H1 (cell line): ENCODE results near the gene RECK. TPM values are rescaled to one million over a fixed set of nuclear protein-coding genes. Genes with fewer than 3 reads are reported as not detected.
"Not testable (repeated sequence)": the region's sequence is repeated elsewhere in the genome, so short reads cannot be mapped to it uniquely, and the experiment has no call there.

Experiments
- CTCF ChIA-PET: fragments of 300-600 bp; sonication (Branson Sonifier 250); formaldehyde crosslinking; loops from one replicate; lab custom pipeline; 2021; ENCODE audit not compliant: partially characterized antibody; lab: Charles Lee
- POLR2A ChIA-PET: fragments of 300-600 bp; sonication (Branson Sonifier 250); formaldehyde crosslinking; loops from one replicate; lab custom pipeline; 2021; ENCODE audit warnings: inconsistent platforms; ENCODE audit not compliant: partially characterized antibody; lab: Charles Lee
- DNase-seq, 2 experiments: peaks; one replicate each; pipeline versions ENCODE4 v3.0.0 to v3.0.0-alpha.2; 2010 to 2022; ENCODE audit warnings: low spot score in 2 of 2, low read depth in 1 of 2, mixed read lengths in 1 of 2
- FAIRE-seq: peaks from 2 replicates; lab custom pipeline; 2011; peaks lifted over from hg19 to GRCh38; lab: Jason Lieb, UNC
- H2AFZ ChIP-seq: 2 replicates; pipeline ENCODE4 v1.8.1; 2012; ENCODE audit warnings: low read length, inconsistent platforms
- H2AK5ac ChIP-seq: 2 replicates; pipeline ENCODE4 v1.6.1; 2013; ENCODE audit warnings: low read depth, low read length
- H2BK120ac ChIP-seq: replicated peaks from 2 replicates; pipeline ENCODE3; 2013; ENCODE audit warnings: low read depth, low read length, inconsistent platforms
- H2BK12ac ChIP-seq: 2 replicates; pipeline ENCODE4 v1.6.1; 2013; ENCODE audit warnings: low read depth, low read length
- H2BK15ac ChIP-seq: 2 replicates; pipeline ENCODE4 v1.6.1; 2013; ENCODE audit warnings: low read length
- H2BK20ac ChIP-seq: 2 replicates; pipeline ENCODE4 v1.6.1; 2013; ENCODE audit warnings: low read length
- H2BK5ac ChIP-seq: 2 replicates; pipeline ENCODE4 v1.6.1; 2013; ENCODE audit warnings: low read depth, low read length
- H3K14ac ChIP-seq: 2 replicates; pipeline ENCODE4 v1.6.1; 2013; ENCODE audit warnings: inconsistent platforms; ENCODE audit not compliant: insufficient read length
- H3K18ac ChIP-seq: 2 replicates; pipeline ENCODE4 v1.6.1; 2013; ENCODE audit warnings: low read length; ENCODE audit errors: extremely low read depth
- H3K23ac ChIP-seq: 2 replicates; pipeline ENCODE4 v1.6.1; 2013; ENCODE audit warnings: inconsistent platforms; ENCODE audit not compliant: insufficient read length
- H3K23me2 ChIP-seq: 2 replicates; pipeline ENCODE4 v1.6.1; 2013; ENCODE audit warnings: low read depth, low read length
- H3K27ac ChIP-seq: 2 replicates; pipeline ENCODE4 v1.6.1; 2011; ENCODE audit warnings: low read depth, low read length, inconsistent platforms
- H3K27me3 ChIP-seq, 4 experiments: replicated peaks in 1 of 4; 1 replicate in 1 of 4; 2 replicates in 3 of 4; pipeline versions ENCODE4 v1.6.1 to v1.8.1; 2011 to 2013; ENCODE audit warnings: low read length in 3 of 4, mild to moderate bottlenecking in 3 of 4, inconsistent platforms in 2 of 4, mixed read lengths in 2 of 4, moderate library complexity in 1 of 4; ENCODE audit not compliant: control insufficient read depth in 3 of 4, insufficient read depth in 3 of 4; ENCODE audit errors: extremely low read depth in 1 of 4
- H3K36me3 ChIP-seq, 4 experiments: 2 replicates each; pipeline versions ENCODE4 v1.6.1 to v1.8.1; 2011 to 2013; ENCODE audit warnings: mild to moderate bottlenecking in 4 of 4, low read length in 3 of 4, moderate library complexity in 2 of 4, control low read depth in 1 of 4, inconsistent platforms in 1 of 4; ENCODE audit not compliant: insufficient read depth in 4 of 4, control insufficient read depth in 2 of 4
- H3K4ac ChIP-seq: replicated peaks from 2 replicates; pipeline ENCODE3; 2013; ENCODE audit warnings: low read length, low read depth, mixed read lengths, inconsistent platforms; ENCODE audit not compliant: insufficient read length
- H3K4me1 ChIP-seq, 4 experiments: replicated peaks in 1 of 4; 1 replicate in 1 of 4; 2 replicates in 3 of 4; pipeline versions ENCODE4 v1.6.1 to v1.8.1; 2011 to 2013; ENCODE audit warnings: low read length in 3 of 4, inconsistent platforms in 2 of 4, mixed read lengths in 1 of 4; ENCODE audit not compliant: insufficient read depth in 4 of 4, control insufficient read depth in 3 of 4
- H3K4me2 ChIP-seq, 2 experiments: 2 replicates each; pipeline versions ENCODE4 v1.6.1 to v1.8.1; 2011 to 2013; ENCODE audit warnings: low read depth in 2 of 2, low read length in 2 of 2, control low read depth in 1 of 2, inconsistent platforms in 1 of 2, mild to moderate bottlenecking in 1 of 2; ENCODE audit not compliant: insufficient read depth in 1 of 2
- H3K4me3 ChIP-seq, 4 experiments: fragments of 200-600, 300-600 bp in 1 of 4; sonication (generic), shearing (Covaris generic), sonication (Bioruptor Twin) in 1 of 4; 2 replicates each; pipeline versions ENCODE4 v1.5.1 to v1.8.1; 2011 to 2016; ENCODE audit warnings: low read length in 4 of 4, low read depth in 3 of 4, control low read depth in 2 of 4, inconsistent platforms in 2 of 4, mild to moderate bottlenecking in 2 of 4, mixed read lengths in 1 of 4, moderate library complexity in 1 of 4; ENCODE audit not compliant: insufficient read depth in 2 of 4; ENCODE audit errors: extremely low read depth in 1 of 4
- H3K56ac ChIP-seq: replicated peaks from 2 replicates; pipeline ENCODE3; 2013; ENCODE audit warnings: low read depth, mild to moderate bottlenecking, mixed read lengths, low read length, inconsistent platforms; ENCODE audit not compliant: insufficient read length
- H3K79me1 ChIP-seq: 2 replicates; pipeline ENCODE4 v1.6.1; 2013; ENCODE audit warnings: low read depth, low read length, control low read depth
- H3K79me2 ChIP-seq, 2 experiments: 2 replicates each; pipeline versions ENCODE4 v1.6.1 to v1.8.1; 2012 to 2013; ENCODE audit warnings: low read length in 2 of 2, mild to moderate bottlenecking in 2 of 2, inconsistent platforms in 1 of 2; ENCODE audit not compliant: insufficient read depth in 2 of 2, control insufficient read depth in 1 of 2
- H3K9ac ChIP-seq, 4 experiments: replicated peaks in 1 of 4; 1 replicate in 1 of 4; 2 replicates in 3 of 4; pipeline versions ENCODE4 v1.6.1 to v1.8.1; 2011 to 2013; ENCODE audit warnings: low read depth in 3 of 4, low read length in 3 of 4, control low read depth in 2 of 4, mild to moderate bottlenecking in 2 of 4, moderate library complexity in 2 of 4, inconsistent platforms in 1 of 4; ENCODE audit errors: extremely low read depth in 1 of 4
- H3K9me3 ChIP-seq, 2 experiments: 2 replicates each; pipeline versions ENCODE4 v1.6.1 to v1.8.1; 2012 to 2013; ENCODE audit warnings: mild to moderate bottlenecking in 2 of 2, moderate library complexity in 2 of 2, control low read depth in 1 of 2, inconsistent platforms in 1 of 2, low read depth in 1 of 2, low read length in 1 of 2, mixed read lengths in 1 of 2; ENCODE audit not compliant: insufficient read depth in 2 of 2
- H4K20me1 ChIP-seq, 2 experiments: replicated peaks in 1 of 2; 2 replicates each; pipeline versions ENCODE3 to v1.8.1; 2011 to 2013; ENCODE audit warnings: inconsistent platforms in 2 of 2, low read length in 2 of 2, mild to moderate bottlenecking in 1 of 2; ENCODE audit not compliant: insufficient read depth in 2 of 2, control insufficient read depth in 1 of 2
- H4K5ac ChIP-seq: 2 replicates; pipeline ENCODE4 v1.6.1; 2013; ENCODE audit warnings: low read length, low read depth, mixed read lengths, inconsistent platforms; ENCODE audit not compliant: insufficient read length
- H4K8ac ChIP-seq: 2 replicates; pipeline ENCODE4 v1.8.0; 2013; ENCODE audit warnings: mild to moderate bottlenecking, moderate library complexity, low read length, inconsistent platforms; ENCODE audit not compliant: insufficient read depth; ENCODE audit errors: extremely low read depth
- H4K91ac ChIP-seq: replicated peaks from 2 replicates; pipeline ENCODE3; 2013; ENCODE audit warnings: low read length, mixed read lengths, inconsistent platforms; ENCODE audit not compliant: insufficient read length
- WGBS, 2 experiments: shearing (Covaris generic) in 1 of 2; methylation state at CpG; one replicate each; pipeline versions ENCODE4 v1.1.6 to v1.1.7; 2013 to 2015; ENCODE audit warnings: low lambda C conversion rate in 2 of 2, mixed read lengths in 2 of 2, inconsistent platforms in 1 of 2, low coverage in 1 of 2, missing lambda C conversion rate in 1 of 2; ENCODE audit not compliant: insufficient replicate concordance in 2 of 2, insufficient coverage in 1 of 2, insufficient read length in 1 of 2; ENCODE audit errors: extremely low coverage in 1 of 2, missing lambda C conversion rate in 1 of 2; 5-methylcytosine and 5-hydroxymethylcytosine counted together
- polyA plus RNA-seq, 7 experiments: library from polyadenylated mRNA; depleted of rRNA in 3 of 7; stranded (reverse) in 5 of 7; unstranded in 2 of 7; fragments of >200 nt in 5 of 7; fragments of 200-250 nt in 2 of 7; gene quantifications; 1 replicate in 5 of 7; 2 replicates in 1 of 7; 4 replicates in 1 of 7; pipeline versions ENCODE4 v1.2.1 to v1.2.3, GENCODE V29; 2011 to 2013; ENCODE audit warnings: missing spikeins in 2 of 7, mixed read lengths in 2 of 7
- total RNA-seq: library from RNA; stranded (reverse); fragmentation: NEBNext Ultra II Directional; extraction: Animal tissue kit (Norgen Biotek cat#: 25700); gene quantifications from 2 replicates; pipeline ENCODE4 v1.2.1, GENCODE V29; 2021

RECK gene
- total and polyA plus RNA-seq, 2 of the 8 experiments (the other 6 are each of a cell fraction or from before 2014, with no cell fraction given): 5.4 to 9.8 TPM

- H3K27ac ChIP-seq, H3K23me2 ChIP-seq, H2BK12ac ChIP-seq, H3K23ac ChIP-seq, H2BK15ac ChIP-seq, H2BK120ac ChIP-seq, DNase-seq, H4K8ac ChIP-seq, H2AFZ ChIP-seq, H3K36me3 ChIP-seq, H3K56ac ChIP-seq, H2BK5ac ChIP-seq, H3K4me1 ChIP-seq, H2BK20ac ChIP-seq, H3K4me2 ChIP-seq, H3K4ac ChIP-seq, FAIRE-seq, H3K9ac ChIP-seq, POLR2A ChIA-PET, H3K14ac ChIP-seq, H4K91ac ChIP-seq, H3K18ac ChIP-seq, H3K79me1 ChIP-seq, H3K9me3 ChIP-seq, H4K20me1 ChIP-seq, H2AK5ac ChIP-seq, H3K79me2 ChIP-seq: not testable (repeated sequence)
- Histone ChIP-seq H3K27me3 (peaks cover 0 to 26% (median 23%) of the 10 kb centered on the region in 4 experiments; a peak in 6 of 7 replicates), H4K5ac (peak overlapping the region; percentile 48), H3K4me3 (peak overlapping the region in 1 of 4 experiments; percentile 25; a peak in 1 of 8 replicates)
- CTCF ChIA-PET: interaction anchor here (0.6 to 1.5 kb wide), 3 partner anchors 13 to 35 kb away, joined by 3 to 6 read pairs (median 3); no protein-coding TSS in a partner anchor
- WGBS, 2 experiments: 86% methylated on average over 7 of the region's 7 CpGs; no CpG with 5 or more reads in 1 of the 2 experiments
These were observed 95.0 kb downstream of the RECK start for GRCh38 chr9:36131666-36132065.
